ENCODE data around the gene ARL4C.
A peak's percentile ranks its signal among the peaks of the same experiment; 100 is the strongest.
"Not testable (repeated sequence)": the region's sequence is repeated elsewhere in the genome, so short reads cannot be mapped to it uniquely, and the experiment has no call there.

The ARL4C gene

DNA sequence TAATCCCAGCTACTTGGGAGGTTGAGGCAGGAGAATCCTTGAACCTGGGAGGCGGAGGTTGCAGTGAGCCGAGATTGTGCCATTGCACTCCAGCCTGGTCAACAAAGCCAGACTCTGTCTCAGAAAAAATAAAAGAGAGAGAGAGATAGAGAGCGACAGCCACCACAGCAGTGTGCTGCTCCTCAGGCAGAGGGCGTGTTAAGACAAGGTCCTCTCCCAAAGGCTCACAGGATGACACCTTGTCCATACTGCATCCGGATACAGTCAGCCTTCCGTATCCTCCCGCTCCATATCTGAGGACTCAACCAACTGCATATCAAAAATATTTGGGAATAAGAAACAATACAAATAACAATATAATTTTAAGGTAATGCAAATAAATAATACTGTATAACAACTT, 20.1 kb downstream of the ARL4C start:
- DNase-seq (ENCODE audit: low read depth in 2 of 2) = no peak

DNA sequence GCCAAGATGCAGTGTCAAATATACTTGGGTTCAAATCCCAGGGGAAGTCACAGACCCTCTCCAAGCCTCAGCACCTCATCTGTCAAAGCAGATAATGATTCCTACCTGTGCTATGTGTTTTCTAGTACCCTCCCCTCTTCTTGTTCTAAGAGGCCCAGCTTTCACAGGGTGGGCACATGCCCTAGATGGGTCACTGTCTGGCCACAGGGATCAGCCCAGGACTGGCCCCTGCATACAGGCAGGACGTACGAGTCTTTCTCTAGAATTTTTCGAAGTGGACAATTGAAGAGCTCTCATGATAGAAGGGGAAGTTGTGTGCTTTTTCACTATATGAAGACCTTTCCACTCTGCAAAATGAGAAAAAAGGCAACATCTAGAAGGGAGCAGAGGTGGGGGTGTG, 22.2 kb downstream of the ARL4C start:
- DNase-seq (ENCODE audit: low read depth in 2 of 2) = no peak

DNA sequence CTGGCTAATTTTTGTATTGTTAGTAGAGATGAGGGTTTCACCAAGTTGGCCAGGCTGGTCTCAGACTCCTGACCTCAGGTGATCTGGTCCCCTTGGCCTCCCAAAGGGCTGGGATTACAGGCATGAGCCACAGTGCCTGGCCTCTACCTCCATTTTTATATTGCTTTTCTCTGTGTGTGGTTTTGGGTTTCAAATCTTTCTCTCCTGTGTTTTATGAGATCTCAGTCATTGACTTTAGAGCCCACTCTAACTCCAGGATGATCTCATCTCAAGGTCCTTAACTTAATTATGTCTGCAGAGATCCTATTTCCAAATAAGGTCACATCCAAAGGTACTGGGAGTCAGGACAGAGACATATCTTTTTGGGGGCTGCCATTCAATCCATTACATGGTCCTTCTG, 24.7 kb downstream of the ARL4C start:
- no peak for DNase-seq (ENCODE audit: low read depth in 2 of 2)

DNA sequence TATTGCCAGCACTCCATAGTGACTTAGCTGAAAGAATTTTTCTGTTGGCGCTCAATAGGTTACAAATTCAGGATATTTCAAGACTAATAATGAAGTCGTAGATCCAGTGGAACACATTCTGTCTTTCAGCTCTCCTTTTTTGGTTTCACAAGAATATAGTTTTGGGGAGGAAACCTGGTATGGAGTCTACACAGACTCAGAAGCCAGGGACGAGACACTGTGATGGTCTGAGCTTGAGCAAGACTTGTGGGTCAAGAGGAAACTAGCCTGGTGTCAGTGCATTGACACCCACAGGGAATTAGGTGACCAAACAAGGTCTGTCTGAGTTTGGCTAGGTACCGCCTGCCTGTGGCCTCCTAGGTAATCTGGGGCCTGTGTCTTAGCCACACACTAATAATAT, 26.9 kb downstream of the ARL4C start:
- no peak for DNase-seq (ENCODE audit: low read depth in 2 of 2)

DNA sequence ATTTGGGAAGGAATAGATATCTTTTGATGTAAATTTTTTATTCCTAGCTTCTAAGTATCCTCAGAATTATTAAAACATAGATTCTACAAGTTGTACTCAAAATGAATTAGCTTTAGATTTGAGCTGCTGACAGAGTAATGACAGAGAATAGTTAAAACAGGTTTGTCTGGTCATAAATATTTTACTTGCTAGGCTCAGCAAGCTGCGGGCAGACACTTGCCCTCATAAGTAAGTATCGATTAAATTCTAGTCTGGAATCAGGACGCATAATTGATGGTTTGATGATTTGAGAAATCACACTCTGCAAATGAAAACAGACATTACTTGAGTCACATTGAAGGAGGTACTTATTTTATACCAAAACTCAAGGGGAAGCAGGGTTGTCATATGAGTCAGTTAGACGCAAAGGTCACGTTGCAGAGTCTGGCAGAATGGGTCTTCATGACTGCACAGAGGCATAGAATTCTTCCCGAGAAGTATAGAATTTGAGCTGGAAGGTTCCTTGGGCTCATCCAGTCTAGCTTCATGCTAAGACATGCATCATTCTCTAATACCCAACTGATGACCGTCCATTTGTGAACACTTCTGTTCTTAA, 27.5 kb downstream of the ARL4C start:
- no peak for DNase-seq (ENCODE audit: low read depth in 2 of 2)

DNA sequence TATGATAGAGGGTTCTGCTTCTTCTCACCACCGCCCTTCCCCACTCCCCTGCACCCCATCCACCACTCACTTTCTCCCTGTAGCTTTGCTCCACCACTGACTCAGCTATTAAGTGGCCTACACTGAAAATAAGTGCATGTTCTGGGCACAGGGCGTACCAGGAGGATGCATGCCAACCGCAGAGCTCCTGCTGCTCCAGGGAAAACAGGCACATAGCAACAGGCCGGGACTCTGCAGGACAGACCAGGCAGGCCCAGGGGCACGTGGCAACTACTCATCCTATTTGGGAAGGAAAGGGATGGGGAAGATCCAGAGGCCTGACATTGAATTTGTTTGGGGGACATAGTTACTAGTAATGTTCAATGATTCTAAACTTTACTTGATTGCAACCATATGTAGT, 28.4 kb downstream of the ARL4C start:
- DNase-seq (ENCODE audit: low read depth in 2 of 2) = no peak

DNA sequence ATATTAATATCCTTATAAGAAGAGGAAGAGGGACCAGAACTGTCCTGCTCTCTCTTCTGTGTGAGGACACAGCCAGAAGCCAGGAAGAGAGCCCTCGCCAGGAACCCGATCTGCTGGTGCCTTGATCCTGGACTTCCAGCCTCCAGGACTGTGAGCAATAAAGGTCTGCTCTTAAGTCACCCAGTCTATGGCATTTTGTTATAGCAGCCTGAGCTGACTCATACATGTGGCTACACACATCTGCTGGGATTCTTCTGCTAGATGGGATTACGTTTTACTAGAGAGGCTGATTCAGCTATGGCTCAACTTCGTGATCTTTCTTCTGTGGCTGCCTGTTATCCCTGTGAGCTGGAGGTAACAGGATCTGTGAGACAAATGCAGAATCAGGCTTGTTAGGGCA, 29.6 kb downstream of the ARL4C start:
- DNase-seq (ENCODE audit: low read depth in 2 of 2) = no peak

DNA sequence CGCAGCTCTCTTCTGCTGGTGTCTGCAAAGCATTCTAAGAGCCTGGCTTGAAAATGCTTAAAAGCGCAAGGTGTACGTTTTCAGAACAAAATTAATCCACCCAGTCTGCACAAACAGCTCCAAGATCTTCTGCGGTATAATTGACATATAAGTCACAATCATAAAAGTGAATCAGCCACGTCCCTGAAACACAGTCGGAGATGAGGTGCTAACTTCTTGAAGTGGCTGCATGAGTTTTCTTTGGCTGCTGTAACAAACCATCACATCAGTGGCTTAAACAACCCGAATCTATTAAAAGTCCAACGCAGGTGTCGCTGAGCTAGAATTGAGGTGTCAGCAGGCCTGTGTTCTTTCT, 32.6 kb downstream of the ARL4C start:
- DNase-seq (ENCODE audit: low read depth in 2 of 2) = no peak

DNA sequence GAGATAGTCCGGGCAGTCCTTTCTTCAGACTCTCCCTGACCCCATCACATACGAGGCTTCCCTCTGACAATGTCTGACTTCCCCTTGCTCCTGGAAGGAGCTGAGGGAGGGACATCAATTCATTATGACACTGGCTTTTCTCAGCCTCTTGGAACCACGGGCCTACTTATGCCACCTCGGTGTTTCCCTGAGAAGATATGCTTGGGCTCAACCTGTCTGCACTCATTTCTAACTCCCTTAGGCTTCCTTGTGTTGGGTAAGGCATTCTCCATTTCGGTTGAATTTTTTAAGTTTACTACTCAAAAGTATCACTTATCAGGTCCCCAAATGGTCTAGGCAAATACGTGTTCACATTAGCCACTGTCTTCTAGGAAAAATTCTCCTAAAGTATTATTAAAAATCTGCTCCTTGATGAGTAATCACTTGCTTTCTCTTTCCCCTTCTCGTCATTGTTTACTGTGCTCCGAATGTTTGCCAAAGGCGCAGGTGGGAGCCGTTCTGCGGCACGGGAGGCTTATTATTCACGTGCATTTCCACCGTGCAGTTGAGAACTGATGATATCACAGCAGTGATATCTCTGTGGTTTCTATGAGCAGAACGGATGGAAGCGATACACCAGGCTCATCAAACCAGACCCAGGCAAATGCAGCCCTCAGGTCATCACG, 33.1 kb downstream of the ARL4C start:
- no peak for DNase-seq (ENCODE audit: low read depth in 2 of 2)

DNA sequence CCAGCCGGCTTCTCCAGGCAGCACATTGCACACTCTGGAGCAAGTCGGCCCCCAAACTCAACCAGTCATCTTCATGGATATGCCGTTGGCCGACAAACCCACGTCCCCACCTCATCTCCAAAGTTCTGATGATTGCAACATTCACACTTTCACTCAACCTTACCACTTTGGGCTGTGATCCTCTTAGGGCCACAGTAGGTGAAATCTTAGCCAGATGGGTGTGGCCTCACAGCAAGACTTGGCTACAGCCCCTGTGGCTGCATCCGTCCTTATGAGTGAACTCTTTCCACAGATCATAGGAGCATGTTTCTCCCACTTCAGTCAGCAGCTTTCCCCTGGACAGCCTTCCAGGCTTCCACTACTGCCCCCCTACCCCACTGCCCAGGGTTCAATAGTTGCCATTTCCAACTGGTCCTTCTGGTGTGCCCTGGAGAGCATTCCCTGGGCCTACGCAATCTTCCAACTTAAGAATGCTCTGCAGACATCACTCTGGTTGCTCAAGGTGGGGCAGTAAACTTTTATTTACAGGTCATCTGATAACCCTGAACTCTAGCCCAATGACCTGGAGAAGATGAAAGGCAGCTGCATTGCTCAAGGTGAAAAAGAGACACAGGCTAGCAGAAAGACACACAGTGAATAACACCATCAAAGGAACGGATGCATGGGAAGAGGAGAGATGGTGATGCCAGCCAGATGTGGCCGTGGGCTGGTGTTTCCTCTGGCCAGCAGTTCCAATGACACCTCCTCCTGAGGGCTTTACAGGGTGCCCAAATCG, 34.5 kb downstream of the ARL4C start:
- no peak for DNase-seq (ENCODE audit: low read depth in 2 of 2)

DNA sequence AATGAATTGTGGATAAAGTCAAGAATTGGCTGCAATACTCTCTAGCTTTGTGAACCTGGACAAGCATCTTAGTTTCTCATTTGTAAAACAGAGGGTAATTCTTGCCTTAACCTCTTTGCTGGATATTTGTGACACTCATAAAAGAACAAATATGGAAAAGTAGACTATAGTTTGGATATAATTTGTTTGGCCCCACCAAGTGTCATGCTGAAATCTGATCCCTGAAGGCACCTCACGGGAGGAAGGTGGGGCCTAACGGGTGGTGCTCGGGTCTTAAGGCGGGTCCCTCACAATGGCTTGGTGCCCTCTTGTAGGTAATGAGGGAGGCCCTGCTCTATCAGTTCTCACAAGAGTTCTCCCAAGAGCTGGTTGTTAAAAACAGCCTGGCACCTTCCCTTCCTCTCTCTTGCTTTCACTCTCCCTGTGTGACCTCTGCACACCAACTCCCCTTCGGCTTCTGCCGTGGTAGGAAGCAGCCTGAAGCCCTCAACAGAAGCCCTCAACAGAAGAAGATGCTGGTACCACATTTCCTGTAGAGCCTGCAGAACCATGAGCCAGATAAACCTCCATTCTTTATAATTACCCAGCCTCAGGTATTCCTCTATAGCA, 37.4 kb downstream of the ARL4C start:
- no peak for DNase-seq (ENCODE audit: low read depth in 2 of 2)

DNA sequence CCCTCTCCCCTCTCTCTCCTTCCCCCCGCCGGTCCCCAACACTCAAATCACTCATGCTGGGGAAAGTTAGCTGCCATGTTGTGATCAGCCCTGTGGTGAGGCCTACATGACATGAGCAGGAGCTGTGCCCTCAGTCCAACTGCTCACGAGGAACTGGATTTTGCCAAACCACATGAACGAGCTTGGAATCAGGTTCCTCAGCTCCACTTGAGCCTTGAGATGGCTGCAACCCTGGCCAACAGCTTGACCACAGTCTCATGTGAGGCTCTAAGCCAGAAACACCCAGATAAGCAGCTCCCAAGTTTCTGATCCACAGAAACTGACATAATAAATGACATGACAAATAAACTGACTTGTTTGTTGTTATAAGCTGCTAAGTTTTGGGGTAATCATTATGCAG, 38.4 kb downstream of the ARL4C start:
- no peak for DNase-seq (ENCODE audit: low read depth in 2 of 2)

DNA sequence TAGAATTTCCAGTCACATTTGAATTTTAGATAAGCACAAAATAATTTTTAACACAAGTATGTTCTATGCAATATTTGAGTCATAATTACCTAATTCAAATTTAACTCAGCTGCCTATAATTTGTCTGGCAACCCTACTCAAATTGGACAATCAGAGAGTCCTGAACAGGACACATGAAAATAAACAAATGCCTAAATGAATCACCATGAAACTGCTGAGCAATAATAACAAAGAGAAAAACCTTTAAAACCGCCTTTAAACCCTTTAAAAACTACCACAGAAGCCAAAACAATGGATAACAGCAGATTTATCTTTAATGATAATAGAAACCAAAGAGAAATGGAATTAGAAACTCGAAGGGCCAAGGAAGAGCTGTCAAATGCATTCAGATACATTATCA, 39.5 kb downstream of the ARL4C start:
- DNase-seq (ENCODE audit: low read depth in 2 of 2) = no peak

DNA sequence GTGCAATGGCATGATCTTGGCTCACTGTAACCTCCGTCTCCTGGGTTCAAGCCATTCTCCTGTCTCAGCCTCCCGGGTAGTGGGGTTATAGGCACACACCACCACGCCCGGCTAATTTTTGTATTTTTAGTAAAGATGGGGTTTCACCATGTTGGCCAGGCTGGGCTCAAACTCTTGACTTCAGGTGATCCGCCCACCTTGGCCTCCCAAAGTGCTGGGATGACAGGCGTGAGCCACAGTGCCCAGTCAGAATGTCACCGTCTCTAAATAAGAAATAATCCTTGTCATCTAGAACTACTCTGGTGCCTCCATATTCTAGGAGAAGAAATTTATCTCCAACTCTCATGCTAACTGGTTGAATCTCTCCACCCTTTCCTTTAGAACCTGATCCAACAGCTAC, 41.6 kb downstream of the ARL4C start:
- DNase-seq (ENCODE audit: low read depth in 2 of 2) = not testable (repeated sequence)

DNA sequence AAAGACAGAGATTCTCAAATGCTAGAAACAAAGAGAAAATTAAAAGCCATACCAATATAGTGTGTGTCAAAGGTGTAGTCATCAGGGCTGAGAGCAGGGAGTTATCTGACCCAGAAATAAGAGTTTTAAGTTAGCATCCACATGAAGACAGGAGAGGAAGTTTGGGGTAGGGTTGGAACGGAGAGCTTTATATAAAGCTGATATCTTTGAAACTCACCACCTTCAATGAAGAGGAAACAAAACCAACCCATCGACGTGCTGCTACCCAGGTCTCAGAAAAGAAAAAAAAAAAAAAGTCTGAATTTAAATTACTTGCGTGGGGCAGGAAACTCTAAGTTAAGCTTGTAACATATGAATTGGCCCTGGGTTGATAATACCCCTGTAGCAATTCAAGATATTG, 42.4 kb downstream of the ARL4C start:
- no peak for DNase-seq (ENCODE audit: low read depth in 2 of 2)

DNA sequence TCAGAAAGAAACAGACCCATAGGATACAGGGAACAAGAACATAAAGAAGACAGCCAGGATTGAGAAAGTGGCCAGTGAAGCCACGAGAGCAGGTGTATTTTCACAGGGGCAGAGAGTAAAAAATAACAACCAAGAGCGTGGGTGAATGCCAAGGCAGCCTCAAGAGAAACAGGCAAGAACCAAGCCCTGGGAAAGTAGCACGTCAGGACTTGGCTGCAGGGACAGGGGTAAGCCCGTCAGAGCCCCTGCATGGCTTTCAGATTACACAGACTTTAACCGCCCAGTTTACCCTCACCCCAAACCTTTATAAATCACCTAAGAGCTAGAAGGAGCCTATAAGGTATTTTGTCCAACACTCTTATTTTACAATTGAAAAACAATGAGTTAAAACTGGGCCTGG, 43.7 kb downstream of the ARL4C start:
- DNase-seq (ENCODE audit: low read depth in 2 of 2) = no peak

DNA sequence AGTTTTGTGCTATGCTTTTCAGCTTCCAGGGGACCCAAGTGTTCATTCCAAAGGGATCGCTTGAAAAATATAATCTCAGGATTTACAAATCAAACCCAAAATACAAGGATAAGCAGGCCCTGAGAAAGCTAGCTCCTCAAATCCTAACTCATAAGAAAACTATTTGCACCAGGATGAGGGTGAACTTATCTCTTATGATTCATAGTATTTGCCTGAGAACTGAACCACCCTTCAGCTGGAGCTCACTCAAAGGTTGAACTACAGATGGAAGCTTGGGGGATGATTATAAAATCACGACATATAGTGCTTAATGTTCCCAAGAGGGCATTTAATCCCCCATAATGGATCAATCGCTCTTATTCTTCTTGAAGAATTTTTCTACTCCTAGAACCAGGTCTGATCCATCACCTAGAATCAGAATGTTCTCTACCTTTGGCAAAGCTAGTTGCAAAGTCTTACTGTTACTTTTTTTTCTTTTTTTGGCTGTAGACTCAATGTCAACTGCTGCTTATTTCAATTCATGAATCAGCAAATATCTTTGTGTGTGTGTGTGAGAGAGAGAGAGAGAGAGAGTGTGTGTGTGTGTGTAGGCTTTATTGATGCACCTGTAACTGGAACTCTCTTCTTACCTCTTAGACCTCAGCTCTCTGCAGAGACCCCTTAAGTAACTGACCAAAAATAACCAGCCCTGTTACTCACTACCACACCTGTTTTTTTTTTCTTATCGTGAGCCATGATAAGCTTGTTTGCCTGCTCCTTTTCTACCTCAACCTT, 44.8 kb downstream of the ARL4C start:
- peak; percentile 69 to 76 for DNase-seq (ENCODE audit: low read depth in 2 of 2)

DNA sequence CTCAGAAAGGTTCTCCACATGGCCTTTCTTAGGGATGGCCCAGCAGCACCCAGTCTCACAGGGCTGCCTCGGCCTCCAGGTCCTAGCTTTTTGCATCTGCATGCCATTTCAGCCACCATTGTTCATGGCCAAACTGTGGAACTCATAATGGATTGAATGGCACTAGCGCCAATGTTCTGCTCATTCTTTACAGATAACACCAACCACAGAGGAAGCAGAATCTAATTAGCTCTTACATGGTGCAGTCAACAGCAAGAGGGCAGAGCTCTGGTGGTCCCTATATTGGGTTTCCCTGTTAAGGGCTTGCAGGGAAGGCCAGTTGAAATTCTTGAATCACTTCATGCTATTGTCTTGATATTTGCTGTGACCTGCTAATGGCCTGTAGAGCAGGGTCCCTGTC, 45.6 kb downstream of the ARL4C start:
- DNase-seq (ENCODE audit: low read depth in 2 of 2) = no peak

DNA sequence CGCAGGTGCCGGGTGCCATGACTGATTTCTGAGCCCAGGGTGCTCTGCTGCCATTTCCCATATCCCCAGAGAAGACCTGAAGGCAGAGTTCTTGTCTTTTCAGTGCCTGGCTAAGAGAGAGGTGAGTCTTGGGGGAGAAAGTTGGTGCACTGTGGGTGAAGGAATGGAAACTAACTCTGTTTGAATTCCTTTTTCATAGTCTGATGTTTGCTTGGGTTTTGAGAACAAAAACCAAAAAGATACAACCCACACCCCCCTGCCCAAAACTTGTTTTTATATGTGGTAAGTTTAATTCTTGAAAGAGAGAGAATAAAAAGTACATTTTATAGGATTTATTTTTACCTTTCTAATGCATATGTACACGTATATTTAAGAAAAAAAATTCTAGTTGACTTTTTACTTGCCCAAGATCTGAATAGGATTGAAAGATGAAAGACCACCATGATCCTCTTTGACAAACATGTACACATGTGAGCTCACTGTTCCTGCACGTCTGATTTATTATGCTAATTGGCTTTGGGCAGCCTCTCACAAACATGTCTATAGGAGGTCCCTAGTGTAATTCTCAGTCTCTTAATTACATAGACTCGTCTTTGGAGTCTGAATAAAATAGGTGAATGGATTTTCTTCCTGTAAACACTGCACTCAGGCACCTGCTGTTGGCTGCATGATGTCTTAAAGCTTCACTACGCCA, 46.3 kb downstream of the ARL4C start:
- no peak for DNase-seq (ENCODE audit: low read depth in 2 of 2)

DNA sequence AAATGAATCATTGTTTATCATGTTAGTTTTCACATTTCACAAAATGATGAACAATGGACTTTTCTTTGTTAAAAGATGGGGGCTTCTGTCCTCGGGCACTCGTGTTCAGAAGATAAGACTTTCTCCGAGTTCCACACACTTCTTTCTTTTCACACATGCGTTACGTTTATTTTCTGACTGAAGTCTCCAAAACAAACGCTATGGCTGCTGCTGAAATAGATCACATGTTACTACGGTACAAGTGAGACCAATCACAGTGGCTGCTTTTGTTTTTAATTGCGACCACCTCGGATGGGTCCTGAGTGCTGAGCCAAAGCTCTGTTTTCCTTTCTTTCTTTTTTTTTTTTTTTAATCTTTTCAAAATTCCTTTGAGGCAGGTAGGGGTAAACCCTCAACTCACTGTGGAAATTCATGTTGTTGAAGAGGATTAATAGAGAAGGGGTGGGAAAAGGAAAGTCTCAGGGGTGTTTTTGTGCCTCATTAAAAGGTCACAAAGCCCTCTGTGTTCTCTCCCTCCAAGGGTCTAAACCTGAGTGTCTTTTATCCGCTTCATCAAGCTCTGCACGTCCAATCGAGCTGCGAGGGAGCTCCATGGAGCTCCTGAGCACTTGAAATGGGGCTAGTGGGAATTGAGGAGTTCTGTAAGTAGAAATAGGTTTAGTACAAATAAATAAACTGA, 48.2 kb downstream of the ARL4C start:
- no peak for DNase-seq (ENCODE audit: low read depth in 2 of 2)

DNA sequence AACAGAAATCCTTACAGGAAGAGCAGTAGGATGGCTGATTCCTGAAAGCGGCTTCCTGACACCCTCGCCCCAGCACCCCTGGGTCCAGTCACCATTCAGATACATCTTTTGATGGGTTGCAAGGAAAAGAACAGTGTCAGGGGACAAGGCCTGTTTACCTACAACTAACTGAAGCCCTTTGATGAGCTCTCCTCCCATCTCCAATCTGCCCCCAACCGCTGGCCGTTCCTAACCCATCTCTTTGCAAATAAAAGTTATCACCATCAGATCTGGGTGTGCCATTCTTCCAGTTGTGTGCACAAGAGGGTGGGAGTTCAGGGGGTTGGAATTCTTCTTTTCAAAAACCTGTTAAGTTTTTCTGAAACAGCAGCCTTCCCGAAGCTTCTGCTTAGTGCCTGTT, 48.9 kb downstream of the ARL4C start:
- DNase-seq (ENCODE audit: low read depth in 2 of 2) = no peak

Data from fibroblast of skin of left biceps (primary cell).